SKM-1 treated with dmso at 0.1 percent for 144 hours (cell line): ENCODE data around the gene MYRF.

Experiments used
- DNase-seq: peaks from one replicate; lab custom pipeline; 2025; ENCODE audit not compliant: unreplicated experiment; lab: John Stamatoyannopoulos, UW

MYRF gene

GRCh38 chr11:61718621-61719302, 33.7 kb upstream of the MYRF start:
- no peak for DNase-seq

GRCh38 chr11:61719978-61720377, 32.5 kb upstream of the MYRF start:
- DNase-seq: no peak

GRCh38 chr11:61720597-61720996, 31.8 kb upstream of the MYRF start:
- no peak for DNase-seq

- DNase-seq: no peak
Observed at GRCh38 chr11:61724437-61724836, 28.0 kb upstream of the MYRF start.

GRCh38 chr11:61725781-61726231, 26.6 kb upstream of the MYRF start:
- DNase-seq: no peak

GRCh38 chr11:61726775-61727174, 25.7 kb upstream of the MYRF start:
- DNase-seq: no peak

GRCh38 chr11:61727401-61727811, 25.0 kb upstream of the MYRF start:
- no peak for DNase-seq

GRCh38 chr11:61728066-61728939, 24.1 kb upstream of the MYRF start:
- DNase-seq: no peak

GRCh38 chr11:61728940-61729219, 23.6 kb upstream of the MYRF start:
- DNase-seq: no peak

GRCh38 chr11:61730240-61730994, 22.0 kb upstream of the MYRF start:
- DNase-seq: no peak

- no peak for DNase-seq
Observed at GRCh38 chr11:61731211-61731951, 21.1 kb upstream of the MYRF start.

GRCh38 chr11:61731952-61732675, 20.3 kb upstream of the MYRF start:
- no peak for DNase-seq

- no peak for DNase-seq
Observed at GRCh38 chr11:61732705-61733104, 19.7 kb upstream of the MYRF start.

GRCh38 chr11:61733120-61733978, 19.1 kb upstream of the MYRF start:
- DNase-seq: peak; percentile 60

GRCh38 chr11:61734767-61735166, 17.7 kb upstream of the MYRF start:
- DNase-seq: no peak

- DNase-seq: no peak
Observed at GRCh38 chr11:61735391-61735790, 17.0 kb upstream of the MYRF start.

- DNase-seq: no peak
Observed at GRCh38 chr11:61736310-61736709, 16.1 kb upstream of the MYRF start.

GRCh38 chr11:61737131-61737530, 15.3 kb upstream of the MYRF start:
- DNase-seq: no peak

- DNase-seq: no peak
Observed at GRCh38 chr11:61737636-61738386, 14.6 kb upstream of the MYRF start.
